Neural cell (in vitro differentiated cells): ENCODE results near the gene PRDM2. TPM values are rescaled to one million over a fixed set of nuclear protein-coding genes. Genes with fewer than 3 reads are reported as not detected.

Source experiments
- H2AFZ ChIP-seq: fragments of 200-600, 300-800 bp; sonication (generic), shearing (Covaris generic); 2 replicates; pipeline ENCODE4 v1.6.0; 2014; ENCODE audit warnings: low read depth, mild to moderate bottlenecking, antibody characterized with exemption, low read length, moderate library complexity
- H3F3A ChIP-seq: fragments of 200-600 bp; shearing (Covaris generic); 2 replicates; pipeline ENCODE4 v1.6.1; 2016; ENCODE audit warnings: mild to moderate bottlenecking, moderate library complexity, mixed read lengths, antibody characterized with exemption, low read length; ENCODE audit not compliant: insufficient read depth, poor library complexity, severe bottlenecking
- H3K27ac ChIP-seq: fragments of 200-600, 300-800 bp; sonication (generic), shearing (Covaris generic); 2 replicates; pipeline ENCODE4 v1.5.1; 2014; ENCODE audit warnings: mild to moderate bottlenecking, low read length, moderate library complexity
- H3K27me3 ChIP-seq: fragments of 300-800, 200-600 bp; sonication (generic), shearing (Covaris generic); 2 replicates; pipeline ENCODE4 v1.6.0; 2014; ENCODE audit warnings: mild to moderate bottlenecking, low read depth, low read length, moderate library complexity; ENCODE audit not compliant: insufficient read depth
- H3K36me3 ChIP-seq: fragments of 300-800, 200-600 bp; sonication (generic), shearing (Covaris generic); 2 replicates; pipeline ENCODE4 v1.5.1; 2014; ENCODE audit warnings: mild to moderate bottlenecking, antibody characterized with exemption, low read length, moderate library complexity; ENCODE audit not compliant: insufficient read depth
- H3K4me2 ChIP-seq: fragments of 300-800, 200-600 bp; sonication (generic), shearing (Covaris generic); 2 replicates; pipeline ENCODE4 v1.6.0; 2014; ENCODE audit warnings: mild to moderate bottlenecking, low read length
- H3K4me3 ChIP-seq: fragments of 300-800, 200-600 bp; sonication (generic), shearing (Covaris generic); 2 replicates; pipeline ENCODE4 v1.5.1; 2014; ENCODE audit warnings: mild to moderate bottlenecking, low read length, moderate library complexity
- H3K79me2 ChIP-seq: fragments of 200-600 bp; shearing (Covaris generic); replicated peaks from 2 replicates; pipeline ENCODE4 v1.6.0; 2014; ENCODE audit warnings: mild to moderate bottlenecking, low read length, moderate library complexity; ENCODE audit not compliant: insufficient read depth
- H3K9ac ChIP-seq: fragments of 300-800, 200-600 bp; sonication (generic), shearing (Covaris generic); 2 replicates; pipeline ENCODE4 v1.6.1; 2016; ENCODE audit warnings: mild to moderate bottlenecking, low read length, mixed read lengths
- H3K9me2 ChIP-seq: fragments of 200-600 bp; shearing (Covaris generic); 2 replicates; pipeline ENCODE4 v1.6.1; 2016; ENCODE audit warnings: mild to moderate bottlenecking, low read length, mixed read lengths; ENCODE audit not compliant: insufficient read depth
- H3K9me3 ChIP-seq: fragments of 200-600, 300-800 bp; sonication (generic), shearing (Covaris generic); 2 replicates; pipeline ENCODE4 v1.6.1; 2016; ENCODE audit warnings: mild to moderate bottlenecking, mixed run types, low read length, moderate library complexity, mixed read lengths
- H4K20me1 ChIP-seq: fragments of 200-600 bp; shearing (Covaris generic); 2 replicates; pipeline ENCODE4 v1.6.1; 2016; ENCODE audit warnings: mild to moderate bottlenecking, mixed run types; ENCODE audit not compliant: insufficient read depth
- CTCF ChIP-seq: fragments of 450-650 bp; IDR thresholded peaks from 2 replicates; pipeline ENCODE4 v1.5.1; 2014; ENCODE audit warnings: antibody characterized with exemption, mild to moderate bottlenecking, moderate library complexity; ENCODE audit not compliant: poor library complexity, severe bottlenecking
- EP300 ChIP-seq: fragments of 450-650 bp; conservative IDR thresholded peaks from 2 replicates; pipeline ENCODE4 v1.6.1; 2014; ENCODE audit warnings: antibody characterized with exemption, mild to moderate bottlenecking, moderate library complexity; ENCODE audit not compliant: poor library complexity, severe bottlenecking
- EZH2 ChIP-seq: fragments of 200-600, 300-800 bp; shearing (Covaris generic), sonication (generic); IDR thresholded peaks from 2 replicates; pipeline ENCODE4 v1.6.1; 2014; ENCODE audit warnings: antibody characterized with exemption, low read length, borderline replicate concordance, mild to moderate bottlenecking; ENCODE audit not compliant: insufficient read depth, poor library complexity, severe bottlenecking
- MXI1 ChIP-seq: fragments of 450-650 bp; conservative IDR thresholded peaks from 2 replicates; pipeline ENCODE4 v1.6.1; 2014; ENCODE audit warnings: antibody characterized with exemption, mild to moderate bottlenecking; ENCODE audit not compliant: poor library complexity, severe bottlenecking
- POLR2AphosphoS5 ChIP-seq: IDR thresholded peaks from 2 replicates; pipeline ENCODE4 v1.6.1; 2012
- RAD21 ChIP-seq: fragments of 450-650 bp; conservative IDR thresholded peaks from 2 replicates; pipeline ENCODE4 v1.6.1; 2014; ENCODE audit warnings: antibody characterized with exemption, mild to moderate bottlenecking, moderate library complexity
- REST ChIP-seq: IDR thresholded peaks from 2 replicates; pipeline ENCODE4 v1.6.1; 2012; ENCODE audit warnings: borderline replicate concordance
- SMC3 ChIP-seq: fragments of 450-650 bp; conservative IDR thresholded peaks from 2 replicates; pipeline ENCODE4 v1.6.1; 2014; ENCODE audit warnings: antibody characterized with exemption, mild to moderate bottlenecking, moderate library complexity; ENCODE audit not compliant: poor library complexity
- TAF1 ChIP-seq: IDR thresholded peaks from 2 replicates; pipeline ENCODE4 v1.6.1; 2012; ENCODE audit warnings: low read depth
- polyA plus RNA-seq: library from polyadenylated mRNA; depleted of rRNA; stranded (reverse); fragments of >200 nt; gene quantifications from 2 replicates; pipeline ENCODE4 v1.2.3, GENCODE V29; 2014

PRDM2 gene
- polyA plus RNA-seq, 1 donor from 2014 or later = 10.7 TPM

GRCh38 chr1:13759072-13759471, 59.1 kb downstream of the PRDM2 start:
- H3K27me3 ChIP-seq = no peaks in the 10 kb centered on the region
- H3K9me3 ChIP-seq = no peaks in the 10 kb centered on the region
- H3K36me3 ChIP-seq = no peaks in the 10 kb centered on the region
- TF ChIP-seq POLR2AphosphoS5 (no peak), RAD21 (no peak), CTCF (no peak), TAF1 (no peak), EP300 (no peak), MXI1 (no peak), EZH2 (no peak)
- no peak overlapping the region for H3K9ac ChIP-seq
- H3F3A ChIP-seq = no peaks in the 10 kb centered on the region
- no peak overlapping the region for H3K4me3 ChIP-seq
- peaks cover 26% of the 10 kb centered on the region for H4K20me1 ChIP-seq
- H3K4me2 ChIP-seq = no peak overlapping the region
- no peaks in the 10 kb centered on the region for H3K9me2 ChIP-seq
- peaks cover 79% of the 10 kb centered on the region for H3K79me2 ChIP-seq
- no peak overlapping the region for H3K27ac ChIP-seq
- H2AFZ ChIP-seq = no peak overlapping the region

- Histone ChIP-seq H3K36me3 (no peaks in the 10 kb centered on the region), H3K79me2 (peaks cover 78% of the 10 kb centered on the region), H3F3A (no peaks in the 10 kb centered on the region), H3K9me2 (no peaks in the 10 kb centered on the region), H3K9me3 (no peaks in the 10 kb centered on the region), H3K4me2 (no peak overlapping the region), H2AFZ (no peak overlapping the region), H3K27me3 (no peaks in the 10 kb centered on the region), H3K9ac (no peak overlapping the region), H4K20me1 (peaks cover 20% of the 10 kb centered on the region), H3K4me3 (no peak overlapping the region), H3K27ac (no peak overlapping the region)
- TF ChIP-seq TAF1 (no peak), SMC3 (no peak), POLR2AphosphoS5 (no peak), CTCF (no peak), MXI1 (no peak), EP300 (no peak)
These were observed 60.4 kb downstream of the PRDM2 start for GRCh38 chr1:13760340-13760739.

GRCh38 chr1:13760921-13761320, 60.9 kb downstream of the PRDM2 start:
- no peak overlapping the region for H3K4me3 ChIP-seq
- H3K79me2 ChIP-seq = peaks cover 76% of the 10 kb centered on the region

More at GRCh38 chr1:13760921-13761320, 60.9 kb downstream of the PRDM2 start:
- H3K9me2 ChIP-seq = no peaks in the 10 kb centered on the region
- no peak for TF ChIP-seq REST
- no peak for TF ChIP-seq TAF1
- TF ChIP-seq CTCF = no peak
- no peak for TF ChIP-seq RAD21
- TF ChIP-seq EP300 = no peak
- TF ChIP-seq MXI1 = no peak
- no peak for TF ChIP-seq EZH2
- TF ChIP-seq SMC3 = no peak
- no peaks in the 10 kb centered on the region for H3F3A ChIP-seq
- H3K4me2 ChIP-seq = no peak overlapping the region
- no peaks in the 10 kb centered on the region for H3K9me3 ChIP-seq
- H2AFZ ChIP-seq = no peak overlapping the region
- no peak overlapping the region for H3K9ac ChIP-seq
- H3K36me3 ChIP-seq = no peaks in the 10 kb centered on the region
- no peaks in the 10 kb centered on the region for H3K27me3 ChIP-seq
- H4K20me1 ChIP-seq = peaks cover 19% of the 10 kb centered on the region
- H3K27ac ChIP-seq = no peak overlapping the region
